Hematopoietic multipotent progenitor cell treated with erythropoietin and hydrocortisone succinate and interleukin-3 and kit ligand, for 4 days (in vitro differentiated cells): ENCODE results near the gene CDKN2A.
"Not testable (repeated sequence)": the region's sequence is repeated elsewhere in the genome, so short reads cannot be mapped to it uniquely, and the experiment has no call there.

Experiments used
- DNase-seq: peaks from one replicate; pipeline ENCODE4 v3.0.0-alpha.2; 2015

CDKN2A gene

GRCh38 chr9:21976334-21976875 lies 17.8 kb downstream of the CDKN2A start:
- DNase-seq, result no peak

DNA sequence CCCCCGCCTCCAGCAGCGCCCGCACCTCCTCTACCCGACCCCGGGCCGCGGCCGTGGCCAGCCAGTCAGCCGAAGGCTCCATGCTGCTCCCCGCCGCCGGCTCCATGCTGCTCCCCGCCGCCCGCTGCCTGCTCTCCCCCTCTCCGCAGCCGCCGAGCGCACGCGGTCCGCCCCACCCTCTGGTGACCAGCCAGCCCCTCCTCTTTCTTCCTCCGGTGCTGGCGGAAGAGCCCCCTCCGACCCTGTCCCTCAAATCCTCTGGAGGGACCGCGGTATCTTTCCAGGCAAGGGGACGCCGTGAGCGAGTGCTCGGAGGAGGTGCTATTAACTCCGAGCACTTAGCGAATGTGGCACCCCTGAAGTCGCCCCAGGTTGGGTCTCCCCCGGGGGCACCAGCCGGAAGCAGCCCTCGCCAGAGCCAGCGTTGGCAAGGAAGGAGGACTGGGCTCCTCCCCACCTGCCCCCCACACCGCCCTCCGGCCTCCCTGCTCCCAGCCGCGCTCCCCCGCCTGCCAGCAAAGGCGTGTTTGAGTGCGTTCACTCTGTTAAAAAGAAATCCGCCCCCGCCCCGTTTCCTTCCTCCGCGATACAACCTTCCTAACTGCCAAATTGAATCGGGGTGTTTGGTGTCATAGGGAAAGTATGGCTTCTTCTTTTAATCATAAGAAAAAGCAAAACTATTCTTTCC lies 19.3 kb downstream of the CDKN2A start:
- peak; percentile 44 for DNase-seq

- DNase-seq, result no peak
Observed at GRCh38 chr9:21974343-21974721, 19.9 kb downstream of the CDKN2A start.

GRCh38 chr9:21972361-21972760 lies 21.8 kb downstream of the CDKN2A start:
- DNase-seq, result no peak

- DNase-seq, result no peak
Observed at GRCh38 chr9:21970800-21971640, 23.2 kb downstream of the CDKN2A start.

GRCh38 chr9:21969951-21970799 lies 24.0 kb downstream of the CDKN2A start:
- no peak for DNase-seq

- no peak for DNase-seq
Observed at GRCh38 chr9:21969011-21969940, 24.9 kb downstream of the CDKN2A start.

DNA sequence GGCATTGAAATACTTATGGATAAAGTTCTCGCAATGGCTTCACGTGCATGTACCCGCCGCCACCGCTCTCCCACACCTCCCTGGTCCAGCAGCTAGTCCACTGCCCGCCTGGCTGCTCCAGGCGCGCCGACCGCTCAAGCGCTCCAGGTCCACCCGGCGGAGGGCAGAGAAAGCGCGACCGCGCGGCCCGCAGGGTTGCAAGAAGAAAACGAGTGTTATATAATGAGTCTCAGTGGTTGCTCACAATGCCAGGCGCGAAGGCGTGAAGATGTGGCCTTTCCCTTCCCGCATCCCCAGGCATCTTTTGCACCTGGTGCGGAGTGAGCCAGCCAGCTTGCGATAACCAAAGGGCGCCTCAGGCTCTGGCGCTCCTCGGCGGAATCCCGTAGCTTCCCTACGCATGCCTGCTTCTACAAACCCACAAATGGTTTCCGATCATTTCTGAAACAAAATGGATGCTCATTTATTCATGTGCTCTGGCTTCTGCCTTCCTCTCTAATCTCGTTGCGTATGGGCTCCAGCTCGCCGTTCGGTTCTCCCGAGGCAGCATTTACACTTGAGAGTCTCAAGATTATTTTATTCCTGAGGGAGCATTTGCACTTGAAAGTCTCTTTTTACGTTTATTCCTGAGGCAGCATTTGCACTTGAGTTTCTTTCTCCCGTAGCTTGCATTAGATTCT lies 25.7 kb downstream of the CDKN2A start:
- peak; percentile 28 for DNase-seq

DNA sequence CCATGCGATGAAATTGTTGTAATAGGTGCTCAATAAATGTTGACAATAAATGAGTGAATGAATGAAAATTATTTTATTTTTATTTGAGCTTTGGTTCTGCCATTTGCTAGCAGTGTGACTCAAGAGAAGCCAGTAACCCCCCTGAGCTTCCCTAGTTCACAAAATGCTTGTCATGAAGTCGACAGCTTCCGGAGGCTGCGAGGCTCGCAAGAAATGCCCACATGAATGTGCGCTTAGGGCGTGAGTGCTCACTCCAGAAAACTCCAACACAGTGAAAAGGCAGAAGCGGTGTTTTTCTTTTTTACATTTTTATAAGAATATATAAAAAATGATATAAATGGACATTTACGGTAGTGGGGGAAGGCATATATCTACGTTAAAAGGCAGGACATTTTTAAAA lies 26.5 kb downstream of the CDKN2A start:
- no peak for DNase-seq

DNA sequence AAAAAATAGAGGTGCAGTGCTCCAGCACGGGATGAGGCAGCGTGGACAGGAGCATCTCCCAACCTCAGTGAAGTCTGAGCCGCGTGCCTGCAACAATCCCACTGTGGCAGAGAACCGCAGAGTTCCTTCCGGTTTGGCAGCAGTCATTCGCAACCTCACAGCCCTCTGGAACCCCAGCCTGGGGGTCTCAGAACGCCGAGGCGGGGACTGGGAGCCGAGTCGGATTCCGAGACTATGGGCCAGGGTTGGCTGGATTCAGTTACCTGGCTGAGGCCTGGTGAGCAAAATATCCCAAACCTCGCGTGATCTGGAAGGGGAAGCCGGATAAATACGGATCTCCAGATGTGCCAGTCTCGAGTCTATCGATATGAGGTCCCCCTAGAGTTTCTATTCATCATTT lies 27.0 kb downstream of the CDKN2A start:
- DNase-seq, result no peak

DNA sequence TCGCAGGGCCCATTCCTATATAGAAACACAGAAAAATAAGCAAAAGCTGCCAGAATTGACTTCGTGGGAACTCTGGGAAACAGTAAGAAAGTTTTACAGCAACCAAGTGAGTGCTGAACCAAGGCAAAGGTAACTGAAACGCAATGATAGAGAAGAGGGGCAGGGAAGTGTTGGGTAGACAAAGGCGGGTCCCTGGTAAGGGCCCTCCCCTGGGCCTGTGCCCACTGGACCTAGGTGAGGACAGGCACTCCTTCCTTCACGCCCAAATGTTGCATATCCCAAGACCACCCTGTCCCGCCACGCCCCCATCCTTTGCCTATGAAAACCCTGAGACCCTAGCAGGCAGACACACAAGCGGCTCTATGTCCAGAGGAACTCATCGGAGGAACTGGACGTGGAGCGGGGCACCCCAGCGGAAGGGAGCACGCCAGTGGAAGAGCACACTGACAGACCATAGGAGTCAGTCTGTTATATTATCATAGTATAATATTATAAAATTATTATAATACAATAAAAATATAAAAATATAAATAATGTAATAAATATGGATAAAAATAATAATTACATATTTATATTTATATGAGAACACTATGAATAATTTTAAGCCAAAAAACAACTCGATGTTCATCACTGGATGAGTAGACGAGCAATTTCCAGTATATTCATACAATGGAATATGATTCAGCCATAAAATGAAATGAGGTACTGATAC lies 27.9 kb downstream of the CDKN2A start:
- DNase-seq, result no peak

DNA sequence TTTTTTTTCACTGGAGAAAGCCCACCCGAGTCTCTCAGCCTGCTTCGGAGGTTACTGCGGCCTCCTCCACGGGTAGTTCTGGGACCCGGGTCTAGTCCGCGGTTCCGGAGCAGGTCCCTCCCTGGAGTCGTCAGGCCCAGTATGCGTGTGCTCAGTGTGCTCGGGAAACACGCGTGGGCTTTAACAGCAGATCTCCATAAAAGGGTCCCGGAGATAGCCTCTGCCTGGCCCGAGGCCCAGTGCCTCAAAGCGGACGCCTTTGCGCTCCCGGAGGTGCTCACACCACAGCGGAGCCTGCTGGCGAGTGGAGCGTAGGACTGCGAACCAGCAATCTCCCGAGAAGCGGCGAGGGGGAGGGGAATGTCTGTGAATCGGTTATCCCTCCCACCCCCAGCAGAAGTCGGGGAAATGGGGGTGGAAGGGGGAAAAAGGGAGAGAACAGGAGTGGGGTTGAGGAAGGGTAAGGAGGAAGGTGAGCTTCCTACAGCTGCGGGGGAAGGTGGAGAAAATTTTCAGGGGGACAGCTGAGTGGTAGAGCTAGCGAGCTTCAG lies 28.7 kb downstream of the CDKN2A start:
- DNase-seq, result peak; percentile 77

DNA sequence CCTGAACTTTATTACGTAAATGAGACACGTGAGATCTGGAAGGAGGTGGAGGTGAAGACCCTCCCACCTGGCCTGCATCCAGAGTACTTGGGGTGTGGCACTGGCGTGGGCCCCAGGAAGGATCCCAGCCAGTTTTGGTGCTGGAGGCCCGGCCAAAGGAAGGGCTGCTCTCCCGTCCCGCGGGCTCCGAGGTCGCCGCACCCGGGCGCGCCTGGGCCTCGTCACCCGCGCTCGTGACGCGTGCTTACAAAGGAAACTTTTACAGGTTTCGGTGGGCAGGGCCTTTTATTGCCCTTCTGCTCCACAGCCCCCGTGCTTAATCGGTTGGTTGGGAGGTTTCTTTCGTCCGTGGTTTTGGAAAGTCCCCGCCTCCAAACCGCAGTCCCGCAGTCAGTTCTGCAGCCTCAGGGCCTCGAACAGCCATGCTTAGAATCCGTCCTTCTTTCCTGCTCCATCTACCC lies 29.2 kb downstream of the CDKN2A start:
- DNase-seq, result peak; percentile 55

DNA sequence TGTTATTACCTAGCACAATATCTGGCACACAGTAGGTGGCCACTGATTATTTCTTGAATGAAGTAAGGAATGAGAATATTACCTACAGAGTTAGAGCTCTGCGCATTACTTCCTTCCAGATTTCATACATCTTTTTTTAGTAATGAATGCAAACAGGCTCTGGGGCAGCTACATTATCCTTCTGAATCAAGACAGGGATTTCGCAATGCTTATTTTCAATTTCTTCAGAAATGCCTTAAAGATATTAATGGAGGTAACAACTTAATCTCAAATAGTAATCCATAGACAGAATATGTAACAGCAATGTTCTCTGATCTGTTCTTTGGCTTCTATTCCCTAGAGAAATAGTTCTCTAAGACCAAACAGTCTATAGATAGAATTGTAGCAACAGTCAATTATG lies 32.6 kb downstream of the CDKN2A start:
- no peak for DNase-seq

GRCh38 chr9:21959268-21959667 lies 34.9 kb downstream of the CDKN2A start:
- DNase-seq, result not testable (repeated sequence)

GRCh38 chr9:21958833-21959232 lies 35.4 kb downstream of the CDKN2A start:
- DNase-seq, result no peak

DNA sequence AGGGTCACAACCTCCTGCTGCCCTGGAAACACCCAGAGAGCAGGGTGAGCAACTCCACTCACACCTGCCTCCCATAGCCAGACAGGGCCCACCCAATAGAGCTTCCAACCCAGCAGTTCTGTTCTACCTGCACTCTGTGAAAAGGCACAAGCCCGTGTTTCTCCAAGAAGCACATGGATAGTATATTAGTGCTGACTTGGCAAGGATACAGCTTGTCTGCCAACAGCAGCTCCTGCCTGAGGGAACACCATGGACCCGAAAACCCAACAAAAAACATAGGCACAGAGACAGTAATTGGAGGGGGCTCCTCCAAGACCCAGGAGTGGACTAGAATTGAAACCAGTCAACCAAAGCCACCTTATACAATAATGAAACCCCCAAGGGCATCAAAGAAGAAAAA lies 48.6 kb downstream of the CDKN2A start:
- no peak for DNase-seq

DNA sequence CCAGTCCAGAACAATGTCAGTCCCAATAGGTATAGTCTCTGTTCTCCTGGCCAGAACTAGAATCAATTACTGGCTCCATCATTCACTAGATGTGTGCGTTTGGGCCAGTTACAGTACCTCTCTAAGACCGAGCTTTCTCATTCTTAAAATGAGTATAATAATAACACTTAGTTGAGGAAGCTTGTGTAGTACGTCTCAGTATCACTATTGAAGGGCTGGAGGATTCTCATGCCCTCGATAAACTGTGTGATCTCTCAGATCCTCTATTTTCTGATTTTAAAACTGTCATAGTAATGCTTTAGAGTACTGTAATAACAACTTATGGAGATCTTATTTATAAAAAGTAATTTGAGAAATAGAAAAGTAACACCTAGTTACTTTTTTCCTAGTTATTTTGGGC lies 50.7 kb downstream of the CDKN2A start:
- no peak for DNase-seq

DNA sequence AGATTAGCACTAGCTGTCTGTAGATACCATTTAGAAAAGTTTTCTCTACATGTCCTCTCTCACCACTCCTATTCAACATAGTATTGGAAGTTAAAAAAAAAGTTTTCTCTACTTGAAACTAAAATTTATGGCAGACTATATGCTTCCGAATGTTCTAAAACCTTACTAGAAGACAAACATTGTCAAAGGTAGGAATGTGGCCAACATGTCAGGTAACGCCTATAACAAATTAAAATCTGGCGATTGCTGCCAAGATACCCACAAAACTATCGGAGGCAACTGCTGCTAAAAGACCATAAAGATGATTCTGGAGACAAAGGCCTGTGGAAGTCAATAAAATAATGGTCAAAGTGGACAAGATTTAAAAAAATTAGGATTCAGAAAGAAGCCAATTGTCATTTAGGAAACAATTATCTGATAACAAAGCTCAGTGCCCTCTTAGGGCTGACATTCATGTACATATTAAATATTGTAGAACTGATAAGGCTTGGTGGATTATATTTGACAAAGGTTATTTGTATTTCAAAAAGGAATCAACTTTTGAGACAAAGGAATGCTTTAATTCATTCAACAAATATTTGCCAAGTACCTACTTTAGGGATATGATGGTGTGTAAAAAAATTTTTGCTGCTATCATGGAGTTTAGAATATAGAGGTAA lies 52.7 kb downstream of the CDKN2A start:
- no peak for DNase-seq

DNA sequence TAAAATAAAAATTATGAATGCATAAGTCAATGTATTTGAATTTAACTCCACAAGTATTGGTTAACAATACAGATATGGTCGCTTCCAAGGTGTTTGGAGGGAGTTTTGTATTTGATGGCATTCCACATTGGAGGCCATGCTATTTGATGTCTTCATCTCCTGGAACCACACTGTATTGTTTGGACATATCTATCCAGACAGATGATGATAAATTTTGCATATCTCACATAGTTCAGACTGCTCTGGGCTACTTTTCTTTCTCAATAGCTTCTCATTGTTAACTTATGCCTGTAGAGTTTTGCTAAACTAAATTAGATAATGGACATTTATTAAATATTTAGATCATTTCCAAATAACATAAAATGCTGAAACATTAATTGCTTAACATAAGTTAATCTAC lies 58.0 kb downstream of the CDKN2A start:
- no peak for DNase-seq
